ENCODE measurements around the gene STAU1. TPM values are rescaled to one million over a fixed set of nuclear protein-coding genes. Genes with fewer than 3 reads are reported as not detected.
"Not testable (repeated sequence)": the region's sequence is repeated elsewhere in the genome, so short reads cannot be mapped to it uniquely, and the experiment has no call there.

The STAU1 gene
- total RNA-seq, 1 donor from 2014 or later: 70.8 TPM

GRCh38 chr20:49172413-49172812 lies 15.7 kb downstream of the STAU1 start:
- Mint-ChIP-seq H3K4me3 (no peak overlapping the region), H3K4me1 (peaks cover 5% of the 10 kb centered on the region), H3K36me3 (peaks cover 14% of the 10 kb centered on the region), H3K27ac (no peak overlapping the region), H3K27me3 (ENCODE audit: low read depth) (no peaks in the 10 kb centered on the region), H3K9me3 (no peaks in the 10 kb centered on the region)
- no peak for TF ChIP-seq CTCF (IDR thresholded peaks at IDR 0.05; ENCODE audit: unreplicated experiment)
- DNase-seq (ENCODE audit: low spot score in 2 of 2, unreplicated experiment in 2 of 2): no peak

- no peak for DNase-seq (ENCODE audit: low spot score in 2 of 2, unreplicated experiment in 2 of 2)
- no peak overlapping the region for H3K27ac Mint-ChIP-seq
- H3K4me1 Mint-ChIP-seq: peaks cover 5% of the 10 kb centered on the region
- H3K36me3 Mint-ChIP-seq: peaks cover 14% of the 10 kb centered on the region
- H3K27me3 Mint-ChIP-seq (ENCODE audit: low read depth): no peaks in the 10 kb centered on the region
- no peaks in the 10 kb centered on the region for H3K9me3 Mint-ChIP-seq
- TF ChIP-seq CTCF (IDR thresholded peaks at IDR 0.05; ENCODE audit: unreplicated experiment): no peak
- H3K4me3 Mint-ChIP-seq: no peak overlapping the region
These were observed 16.2 kb downstream of the STAU1 start for GRCh38 chr20:49171909-49172308.

GRCh38 chr20:49170714-49171113 lies 17.4 kb downstream of the STAU1 start:
- peaks cover 5% of the 10 kb centered on the region for H3K4me1 Mint-ChIP-seq
- H3K36me3 Mint-ChIP-seq: peaks cover 12% of the 10 kb centered on the region
- no peak for DNase-seq (ENCODE audit: low spot score in 2 of 2, unreplicated experiment in 2 of 2)
- H3K9me3 Mint-ChIP-seq: no peaks in the 10 kb centered on the region
- H3K4me3 Mint-ChIP-seq: no peak overlapping the region
- no peaks in the 10 kb centered on the region for H3K27me3 Mint-ChIP-seq (ENCODE audit: low read depth)
- TF ChIP-seq CTCF (IDR thresholded peaks at IDR 0.05; ENCODE audit: unreplicated experiment): no peak
- H3K27ac Mint-ChIP-seq: no peak overlapping the region

GRCh38 chr20:49169547-49169946 lies 18.6 kb downstream of the STAU1 start:
- Mint-ChIP-seq H3K9me3 (no peaks in the 10 kb centered on the region), H3K4me3 (no peak overlapping the region), H3K27ac (no peak overlapping the region), H3K27me3 (ENCODE audit: low read depth) (no peaks in the 10 kb centered on the region), H3K36me3 (peaks cover 12% of the 10 kb centered on the region), H3K4me1 (peaks cover 5% of the 10 kb centered on the region)
- DNase-seq (ENCODE audit: low spot score in 2 of 2, unreplicated experiment in 2 of 2): no peak
- TF ChIP-seq CTCF (IDR thresholded peaks at IDR 0.05; ENCODE audit: unreplicated experiment): no peak

- H3K4me1 Mint-ChIP-seq; H3K27ac Mint-ChIP-seq; H3K27me3 Mint-ChIP-seq (ENCODE audit: low read depth); H3K9me3 Mint-ChIP-seq; DNase-seq (ENCODE audit: low spot score in 2 of 2, unreplicated experiment in 2 of 2); H3K4me3 Mint-ChIP-seq: not testable (repeated sequence)
- peaks cover 10% of the 10 kb centered on the region for H3K36me3 Mint-ChIP-seq
These were observed 19.3 kb downstream of the STAU1 start for GRCh38 chr20:49168864-49169263.

- Mint-ChIP-seq H3K27me3 (ENCODE audit: low read depth) (no peaks in the 10 kb centered on the region), H3K36me3 (peaks cover 6% of the 10 kb centered on the region), H3K27ac (peak overlapping the region; percentile 13), H3K4me1 (peaks cover 5% of the 10 kb centered on the region), H3K4me3 (no peak overlapping the region), H3K9me3 (no peaks in the 10 kb centered on the region)
- no peak for TF ChIP-seq CTCF (IDR thresholded peaks at IDR 0.05; ENCODE audit: unreplicated experiment)
- no peak for DNase-seq (ENCODE audit: low spot score in 2 of 2, unreplicated experiment in 2 of 2)
These were observed 20.2 kb downstream of the STAU1 start for GRCh38 chr20:49167811-49168507.

All from mesothelial cell of epicardium (in vitro differentiated cells).